Measurements from ENCODE around the gene IGSF3.
"Not testable (repeated sequence)": the region's sequence is repeated elsewhere in the genome, so short reads cannot be mapped to it uniquely, and the experiment has no call there.

The IGSF3 gene

DNA sequence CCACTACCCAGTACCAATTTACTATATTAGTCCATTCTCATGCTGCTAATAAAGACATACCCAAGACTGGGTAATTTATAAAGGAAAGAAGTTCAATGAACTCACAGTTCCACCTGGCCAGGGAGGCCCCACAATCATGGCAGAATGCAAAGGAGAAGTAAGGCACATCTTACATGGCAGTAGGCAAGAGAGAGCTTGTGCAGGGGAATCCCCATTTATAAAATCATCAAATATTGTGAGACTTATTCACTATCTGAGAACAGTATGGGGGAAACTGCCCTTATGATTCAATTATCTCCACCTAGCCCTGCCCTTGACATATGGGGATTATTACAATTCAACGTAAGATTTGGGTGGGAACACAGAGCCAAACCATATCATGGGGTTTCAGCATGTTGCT is 103.1 kb downstream of the IGSF3 start:
- in situ Hi-C loops (cut with MboI; ENCODE audit: low sequenced_read_pairs) = no loop called here

DNA sequence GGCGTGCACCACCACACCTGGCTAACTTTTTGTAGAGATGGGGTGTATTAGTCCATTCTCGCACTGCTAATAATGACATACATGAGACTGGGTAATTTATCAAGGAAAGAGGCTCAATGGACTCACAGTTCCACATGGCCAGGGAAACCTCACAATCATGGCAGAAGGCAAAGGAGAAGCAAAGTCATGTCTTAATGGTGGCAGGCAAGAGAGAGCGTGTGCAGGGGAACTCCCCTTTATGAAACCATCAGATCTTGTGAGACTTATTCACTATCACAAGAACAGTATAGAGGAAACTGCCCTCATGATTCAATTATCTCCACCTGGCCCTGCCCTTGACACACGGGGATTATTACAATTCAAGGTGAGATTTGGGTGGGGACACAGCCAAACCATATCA is 105.1 kb downstream of the IGSF3 start:
- in situ Hi-C loops (cut with MboI; ENCODE audit: low sequenced_read_pairs) = not testable (repeated sequence)

DNA sequence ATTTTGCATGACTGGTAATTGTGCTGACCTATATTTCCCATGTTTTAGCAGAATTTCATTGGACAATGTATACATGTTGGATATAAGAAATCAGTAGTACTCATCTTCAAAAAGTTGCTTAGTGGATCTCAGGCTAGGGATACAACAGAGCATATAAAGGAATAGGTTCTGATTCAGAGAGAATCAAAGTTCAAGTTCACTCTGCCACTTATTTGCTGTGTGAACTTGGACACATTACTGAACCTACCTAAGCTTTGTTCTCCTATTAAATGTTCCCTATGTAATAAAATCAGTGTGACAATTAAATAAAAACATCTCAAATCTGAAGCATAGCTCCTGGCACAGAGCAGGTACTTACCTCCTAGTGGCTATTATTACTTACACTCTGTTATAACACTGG is 106.0 kb downstream of the IGSF3 start:
- in situ Hi-C loops (cut with MboI; ENCODE audit: low sequenced_read_pairs) = no loop called here

DNA sequence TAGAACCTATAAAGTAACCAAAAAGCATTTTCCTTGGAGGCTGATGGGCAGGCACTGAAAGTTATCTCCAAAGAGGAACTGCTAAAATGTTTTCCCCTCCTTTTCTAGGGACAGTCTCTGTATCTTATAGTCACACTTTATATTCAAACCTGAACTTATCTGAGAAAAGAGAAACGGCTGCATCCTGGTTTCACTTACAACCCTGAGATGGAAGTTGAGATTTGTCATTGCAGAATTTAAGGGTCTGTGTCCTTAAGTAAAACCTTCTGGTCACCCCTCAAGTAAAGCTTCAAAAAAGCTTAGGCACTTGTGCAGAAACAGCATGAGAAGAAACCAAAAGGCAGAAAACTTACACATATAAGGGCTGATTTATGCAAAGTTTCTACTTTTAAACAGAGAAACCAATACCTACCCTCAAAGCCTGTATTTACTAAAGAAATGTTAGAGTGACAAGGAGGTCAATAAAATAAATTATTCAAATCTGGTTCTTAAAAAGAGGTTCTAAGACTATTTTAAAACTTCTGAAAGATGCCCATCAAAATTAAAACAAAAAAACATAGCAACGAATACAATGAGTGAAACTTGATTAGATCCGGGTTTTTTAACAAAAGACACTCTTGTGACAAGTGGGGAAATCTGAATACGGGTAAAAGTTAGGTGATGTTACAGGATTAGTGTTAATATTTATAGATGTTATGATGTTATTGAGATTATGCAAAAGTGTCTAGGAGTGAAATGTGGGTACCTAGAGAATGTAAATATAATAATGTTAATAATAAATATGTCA is 106.6 kb downstream of the IGSF3 start:
- in situ Hi-C loops (cut with MboI; ENCODE audit: low sequenced_read_pairs) = no loop called here

DNA sequence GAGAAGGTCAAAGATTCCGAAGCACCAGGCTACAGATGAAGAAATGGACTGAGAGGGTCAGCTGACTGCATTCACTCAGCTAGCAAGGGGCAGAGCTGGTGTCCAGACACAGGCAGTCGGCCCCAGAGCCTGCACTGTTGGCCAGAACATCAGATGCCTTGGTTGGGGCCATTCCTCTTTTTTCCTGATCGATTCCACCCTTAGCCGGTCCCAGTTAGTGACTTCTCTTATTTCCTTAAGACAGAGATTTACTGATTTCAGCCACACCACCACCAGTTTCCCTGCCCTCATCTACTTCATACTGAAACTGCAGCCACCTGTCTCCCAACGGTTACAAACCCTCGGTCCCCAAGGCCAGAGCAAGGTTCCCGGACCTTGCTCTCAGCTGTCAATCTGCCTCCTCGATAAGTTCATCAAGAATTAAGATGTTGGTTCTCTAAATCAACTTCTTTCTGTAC is 108.2 kb downstream of the IGSF3 start:
- in situ Hi-C loops (cut with MboI; ENCODE audit: low sequenced_read_pairs) = no loop called here

DNA sequence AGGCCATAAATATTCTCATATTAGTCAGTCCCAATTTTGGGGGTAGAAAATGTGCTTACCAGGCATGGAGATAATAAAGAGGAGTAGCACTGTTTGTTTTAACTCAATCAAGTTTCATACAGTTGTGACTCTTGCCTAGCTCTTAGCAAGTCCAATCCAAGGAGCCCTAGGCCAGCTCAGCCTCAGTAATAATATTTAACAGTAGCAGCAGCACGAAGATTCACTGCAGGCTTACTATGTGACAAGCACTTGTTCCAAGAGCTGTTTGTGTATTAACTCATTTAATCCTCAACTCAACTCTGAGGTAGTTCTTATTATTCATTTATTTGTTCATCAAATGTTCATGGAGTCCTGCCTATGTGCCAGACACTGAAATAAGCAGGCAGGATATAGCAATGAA is 109.0 kb downstream of the IGSF3 start:
- in situ Hi-C loops (cut with MboI; ENCODE audit: low sequenced_read_pairs) = no loop called here

DNA sequence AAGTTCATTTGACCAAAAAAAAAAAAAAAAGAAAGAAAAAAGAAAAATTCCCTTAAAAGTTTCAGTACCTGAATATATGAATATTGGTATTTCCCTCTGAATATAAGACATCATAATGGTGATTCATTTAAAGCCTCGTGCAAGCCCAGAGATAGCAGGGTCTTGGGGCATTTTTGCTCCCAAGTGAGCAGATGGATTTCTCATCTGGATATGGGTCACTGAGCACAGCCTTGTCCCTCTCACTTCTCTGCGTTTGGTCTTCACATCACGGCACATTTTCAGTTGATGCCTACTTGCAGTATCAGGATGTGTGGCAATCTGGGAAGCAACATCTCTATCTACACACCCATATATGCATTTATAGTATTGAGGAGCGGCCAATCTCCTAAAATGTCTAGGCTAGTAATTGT is 109.4 kb downstream of the IGSF3 start:
- in situ Hi-C loops (cut with MboI; ENCODE audit: low sequenced_read_pairs) = no loop called here

DNA sequence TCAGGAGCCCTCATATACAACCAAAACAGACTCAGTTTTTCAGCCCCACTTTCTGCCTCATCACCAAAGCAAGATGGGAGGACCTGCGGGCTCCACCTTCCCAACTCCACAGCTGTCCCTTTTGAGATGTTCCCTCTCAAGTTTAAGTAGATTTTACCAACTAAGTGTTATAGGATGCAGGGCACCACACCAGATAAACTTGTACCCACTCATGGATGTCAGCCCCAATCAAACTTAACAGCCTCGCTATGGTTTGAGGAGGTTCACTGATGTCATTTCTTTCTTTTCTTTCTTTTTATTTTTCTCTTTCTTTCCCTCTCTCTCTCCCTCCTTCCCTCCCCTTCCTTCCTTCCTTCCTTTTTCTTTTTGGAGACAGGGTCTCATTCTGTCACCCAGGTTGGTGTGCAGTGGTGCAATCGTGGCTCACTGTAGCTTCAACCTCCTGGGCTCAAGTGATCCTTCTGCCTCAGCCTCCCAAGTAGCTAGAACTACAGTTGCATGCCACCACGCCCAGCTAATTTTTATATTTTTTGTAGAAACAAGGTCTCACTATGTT is 110.1 kb downstream of the IGSF3 start:
- in situ Hi-C loops (cut with MboI; ENCODE audit: low sequenced_read_pairs) = no loop called here

DNA sequence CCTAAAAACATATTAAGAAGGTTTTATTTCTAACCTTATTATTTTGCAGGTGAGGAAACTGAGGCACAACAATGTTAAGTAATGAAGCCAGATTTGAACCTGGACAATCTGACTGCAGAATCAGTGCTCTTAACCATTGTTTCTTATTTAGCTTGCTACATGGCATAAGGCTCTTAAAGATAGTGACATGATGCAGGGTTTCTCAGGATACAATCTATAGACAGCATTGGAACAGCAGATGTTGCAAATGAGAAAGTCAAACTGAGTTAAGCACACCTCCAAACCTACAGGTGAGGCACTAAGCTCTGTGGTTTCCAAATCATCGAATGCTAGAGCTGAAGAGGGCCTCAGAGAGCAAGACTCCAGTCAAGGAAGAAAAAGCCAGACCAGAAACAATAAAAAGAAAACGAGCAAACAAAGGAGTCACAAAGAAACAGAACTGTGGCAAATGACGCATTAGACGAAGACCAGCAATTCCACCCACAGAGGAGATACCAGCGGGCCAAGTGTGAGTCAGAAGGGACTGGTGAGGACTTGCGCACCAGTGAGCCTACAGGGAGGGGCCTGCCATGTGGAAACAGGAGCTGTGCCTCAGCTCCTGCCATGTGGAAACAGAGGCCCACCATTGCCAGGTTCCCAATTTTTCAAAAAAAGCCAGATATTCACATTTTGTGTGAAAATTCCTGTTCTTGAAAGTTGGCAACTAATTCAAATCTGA is 111.1 kb downstream of the IGSF3 start:
- in situ Hi-C loops (cut with MboI; ENCODE audit: low sequenced_read_pairs) = no loop called here

DNA sequence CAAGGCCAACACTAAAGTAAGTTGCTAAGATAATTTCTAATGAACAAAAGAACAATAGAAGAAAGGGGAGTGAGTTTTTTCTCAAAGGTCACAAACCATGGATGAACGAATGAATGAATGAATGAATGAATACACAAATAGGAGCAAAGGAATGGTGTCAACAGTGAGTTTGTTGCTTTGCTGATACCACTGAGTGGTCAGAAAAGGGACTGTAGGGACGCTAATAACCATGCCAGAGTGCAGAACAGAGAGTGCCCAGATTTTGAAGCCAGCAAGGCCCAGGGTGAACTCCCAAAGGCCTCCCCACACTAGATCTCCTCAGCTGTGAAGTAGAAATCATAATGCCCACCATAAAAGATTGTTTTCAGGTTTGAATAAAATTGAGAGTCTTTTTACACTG is 112.6 kb downstream of the IGSF3 start:
- in situ Hi-C loops (cut with MboI; ENCODE audit: low sequenced_read_pairs) = no loop called here

DNA sequence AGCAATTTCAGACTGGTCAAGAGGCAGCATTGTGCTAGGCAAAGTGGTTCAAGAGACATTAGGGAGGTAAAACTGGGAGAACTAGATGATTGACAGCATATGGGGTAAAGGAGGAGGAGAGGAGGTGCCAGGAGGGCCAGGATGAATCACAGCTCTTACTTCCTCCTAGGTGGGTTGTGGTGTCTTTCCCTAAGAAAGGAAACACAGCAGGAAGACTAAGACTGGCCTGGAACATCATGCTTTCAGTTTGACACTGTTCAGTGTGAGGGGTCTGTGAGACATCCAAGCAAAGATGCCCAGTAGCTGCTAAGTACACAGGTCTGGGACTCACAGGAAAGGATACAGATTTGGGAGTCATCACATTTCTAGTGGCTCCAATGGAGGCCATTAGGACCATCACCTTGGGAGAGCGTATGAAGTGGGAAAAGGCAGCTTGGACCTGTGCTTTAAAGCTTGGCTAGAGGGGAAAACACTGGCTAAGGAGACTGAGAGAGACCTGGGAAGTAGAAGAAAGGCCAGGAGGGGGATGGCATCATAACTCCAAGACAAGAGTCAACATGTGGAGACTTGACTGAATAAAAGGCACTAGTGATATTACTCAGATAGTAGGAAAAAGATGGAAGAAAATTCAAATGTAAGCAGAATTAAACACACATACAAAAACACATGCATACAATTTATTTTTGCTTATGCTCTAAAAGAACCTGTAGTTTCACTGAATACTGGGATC is 114.0 kb downstream of the IGSF3 start:
- in situ Hi-C loops (cut with MboI; ENCODE audit: low sequenced_read_pairs) = no loop called here

DNA sequence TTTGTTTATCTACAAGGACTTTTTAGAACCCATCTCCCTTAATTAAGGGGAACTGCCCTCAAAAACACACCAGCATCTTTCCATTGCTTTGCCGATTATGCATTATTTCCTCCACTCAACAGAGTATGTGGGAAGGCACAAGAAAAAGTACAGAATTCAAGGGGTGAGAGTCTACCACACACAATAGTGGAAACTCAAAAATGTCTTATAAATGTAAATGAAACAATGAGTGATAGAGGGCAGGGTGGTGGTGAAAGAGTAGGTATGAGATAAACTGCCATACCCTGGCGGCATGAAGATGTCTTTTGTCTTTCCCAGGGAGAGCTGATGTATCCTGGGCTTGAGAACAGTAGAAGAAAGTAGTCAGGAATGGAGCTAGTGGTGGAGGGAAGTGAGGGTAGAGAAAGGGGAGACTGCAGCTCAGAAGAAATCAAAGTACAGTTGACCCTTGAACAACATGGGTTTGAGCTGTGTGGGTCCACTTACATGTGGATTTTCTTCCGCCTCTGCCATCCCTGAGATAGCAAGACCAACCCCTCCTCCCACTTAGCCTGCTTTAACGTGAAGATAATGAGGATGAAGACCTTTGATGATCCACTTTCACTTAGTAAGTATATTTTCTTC is 121.1 kb downstream of the IGSF3 start:
- in situ Hi-C loops (cut with MboI; ENCODE audit: low sequenced_read_pairs) = no loop called here

DNA sequence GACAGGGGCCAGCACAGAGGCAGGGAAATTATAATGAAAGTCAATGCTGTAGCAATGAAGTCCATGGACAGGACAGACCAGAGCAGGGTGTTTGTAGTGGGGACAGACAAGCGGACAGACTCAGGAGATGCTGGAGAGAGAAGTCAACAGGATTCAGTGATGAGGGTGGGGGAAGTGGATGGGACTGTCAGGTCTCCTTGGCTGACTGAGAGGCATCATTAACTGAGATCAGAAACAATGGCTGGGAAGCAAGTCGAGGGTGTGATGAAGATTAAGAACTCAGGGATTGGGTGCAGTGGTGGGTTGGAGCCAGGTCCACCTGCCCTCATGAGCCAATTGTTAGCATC is 122.2 kb downstream of the IGSF3 start:
- in situ Hi-C loops (cut with MboI; ENCODE audit: low sequenced_read_pairs) = no loop called here

DNA sequence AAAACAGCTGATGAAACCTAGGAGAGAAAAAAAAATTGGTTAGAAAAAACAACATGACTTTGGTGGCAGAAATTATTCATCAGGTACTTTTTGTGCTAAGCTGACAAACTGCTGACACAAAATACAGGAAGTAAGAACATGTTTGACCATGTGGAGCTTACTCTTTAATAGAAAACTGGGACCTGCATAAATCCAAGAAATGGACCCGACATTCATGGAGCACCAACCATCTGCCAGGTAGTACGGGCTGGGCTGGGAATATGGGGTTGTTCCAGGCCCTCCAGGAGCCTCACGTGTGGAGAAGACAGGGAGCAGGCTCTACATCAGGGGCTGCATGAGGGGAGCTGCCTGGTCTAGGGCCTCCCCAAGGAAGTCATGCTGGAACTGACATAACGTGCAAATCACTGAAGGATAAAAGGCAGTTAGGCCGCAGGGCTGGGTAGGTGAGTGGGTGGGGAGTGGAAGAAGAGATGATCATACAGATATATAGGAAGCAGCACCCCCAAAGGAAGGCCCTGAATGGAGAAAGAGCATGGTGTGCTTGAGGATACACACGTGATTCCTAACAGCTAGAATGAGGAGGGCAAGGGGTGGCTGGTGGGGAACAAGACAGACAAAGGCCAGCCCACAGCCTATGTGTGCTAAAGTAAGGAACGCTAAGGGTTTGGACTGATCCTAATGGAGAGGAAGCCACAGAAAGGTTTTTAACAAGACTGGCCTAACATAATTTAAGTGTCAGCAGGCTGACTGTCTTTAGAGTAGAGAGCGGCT is 122.8 kb downstream of the IGSF3 start:
- in situ Hi-C loops (cut with MboI; ENCODE audit: low sequenced_read_pairs) = no loop called here

DNA sequence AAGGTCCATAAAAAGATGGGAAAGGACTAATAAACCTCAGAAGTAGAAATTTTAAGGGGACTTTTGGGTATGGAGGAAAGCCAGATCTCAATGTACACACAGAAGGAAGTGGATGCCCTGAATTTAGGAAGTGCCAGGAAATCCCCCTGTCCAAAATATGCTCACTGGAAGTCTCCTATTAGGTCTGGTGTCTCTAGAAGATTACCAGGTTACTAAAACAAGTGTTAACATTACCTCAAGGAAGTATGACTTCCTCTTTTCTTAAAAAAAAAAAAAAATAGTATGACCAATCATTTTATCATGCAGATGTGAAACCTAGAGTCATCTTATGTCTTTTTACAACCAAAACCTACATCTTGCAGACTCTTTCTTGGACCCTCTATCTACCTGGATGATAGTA is 127.4 kb downstream of the IGSF3 start:
- in situ Hi-C loops (cut with MboI; ENCODE audit: low sequenced_read_pairs) = no loop called here

DNA sequence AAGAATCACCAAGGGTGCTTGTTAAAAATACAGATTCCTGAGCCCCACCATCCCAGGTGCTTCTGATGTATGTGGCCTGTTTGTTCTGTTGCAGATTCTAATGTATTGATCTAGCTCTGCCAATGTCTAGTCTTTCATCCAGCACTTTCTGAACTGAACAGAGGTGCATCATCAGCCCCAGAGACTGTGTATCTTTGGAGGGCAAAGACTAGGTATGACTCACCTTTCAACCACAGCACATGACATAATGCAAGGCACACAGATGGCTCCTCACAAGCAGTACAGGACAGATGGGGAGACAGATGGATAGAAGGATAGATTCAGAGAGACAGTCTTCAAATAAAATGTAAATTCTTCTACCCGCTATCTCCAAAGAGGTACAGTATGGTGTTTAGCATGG is 129.0 kb downstream of the IGSF3 start:
- in situ Hi-C loops (cut with MboI; ENCODE audit: low sequenced_read_pairs) = no loop called here

DNA sequence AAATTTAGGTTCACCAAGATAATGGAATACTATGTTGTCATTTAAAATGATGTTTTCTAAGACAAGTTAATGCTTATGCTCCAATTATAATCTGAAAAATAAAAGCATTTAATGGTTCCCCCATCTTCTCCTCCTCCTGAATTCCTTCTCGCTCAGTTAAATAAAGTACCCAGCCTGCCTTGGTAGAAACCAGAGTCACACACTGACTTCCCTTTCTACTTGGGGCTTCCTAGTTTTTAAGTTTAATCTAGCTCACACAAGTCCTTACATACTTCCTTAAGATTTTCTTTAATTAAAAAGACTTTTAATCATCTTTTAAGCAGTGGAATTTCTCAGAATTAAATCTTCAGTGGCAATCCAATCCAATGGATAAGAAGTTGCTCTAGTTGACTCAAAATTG is 129.6 kb downstream of the IGSF3 start:
- in situ Hi-C loops (cut with MboI; ENCODE audit: low sequenced_read_pairs) = no loop called here

DNA sequence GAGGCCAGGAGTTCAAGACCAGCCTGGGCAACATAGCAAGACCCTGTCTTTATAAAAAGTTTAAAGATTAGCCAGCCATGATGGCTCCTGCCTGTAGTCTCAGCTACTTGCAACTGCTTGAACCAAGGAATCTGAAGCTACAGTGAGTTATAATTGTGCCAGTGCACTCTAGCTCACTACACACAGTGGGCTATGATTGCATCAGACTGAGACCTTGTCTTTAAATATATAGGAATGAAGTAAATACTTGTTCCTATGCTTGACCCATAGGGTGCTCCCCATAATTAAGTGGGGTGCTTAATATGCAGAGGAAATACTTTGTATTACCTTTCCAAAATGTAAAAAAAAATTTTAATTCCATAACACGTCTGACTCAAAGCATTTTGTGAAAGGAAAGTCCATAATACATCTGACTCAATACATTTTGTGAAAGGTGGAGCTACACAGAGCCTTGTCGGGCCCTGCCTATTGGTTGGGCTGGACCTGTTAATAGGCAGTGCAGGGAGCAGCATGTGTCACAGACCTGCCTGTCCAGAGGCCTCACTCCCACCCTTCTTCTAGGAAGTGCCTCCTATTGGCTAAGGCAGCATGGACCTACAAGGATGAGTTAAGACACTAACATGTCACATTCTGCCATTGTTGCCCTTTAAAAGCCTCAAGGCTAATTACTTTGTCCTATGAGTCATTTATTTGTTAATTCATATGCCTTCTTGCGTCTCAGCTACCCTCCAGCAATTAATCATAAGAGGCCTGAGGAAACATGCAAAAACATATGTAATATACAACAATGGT is 130.3 kb downstream of the IGSF3 start:
- in situ Hi-C loops (cut with MboI; ENCODE audit: low sequenced_read_pairs) = no loop called here

DNA sequence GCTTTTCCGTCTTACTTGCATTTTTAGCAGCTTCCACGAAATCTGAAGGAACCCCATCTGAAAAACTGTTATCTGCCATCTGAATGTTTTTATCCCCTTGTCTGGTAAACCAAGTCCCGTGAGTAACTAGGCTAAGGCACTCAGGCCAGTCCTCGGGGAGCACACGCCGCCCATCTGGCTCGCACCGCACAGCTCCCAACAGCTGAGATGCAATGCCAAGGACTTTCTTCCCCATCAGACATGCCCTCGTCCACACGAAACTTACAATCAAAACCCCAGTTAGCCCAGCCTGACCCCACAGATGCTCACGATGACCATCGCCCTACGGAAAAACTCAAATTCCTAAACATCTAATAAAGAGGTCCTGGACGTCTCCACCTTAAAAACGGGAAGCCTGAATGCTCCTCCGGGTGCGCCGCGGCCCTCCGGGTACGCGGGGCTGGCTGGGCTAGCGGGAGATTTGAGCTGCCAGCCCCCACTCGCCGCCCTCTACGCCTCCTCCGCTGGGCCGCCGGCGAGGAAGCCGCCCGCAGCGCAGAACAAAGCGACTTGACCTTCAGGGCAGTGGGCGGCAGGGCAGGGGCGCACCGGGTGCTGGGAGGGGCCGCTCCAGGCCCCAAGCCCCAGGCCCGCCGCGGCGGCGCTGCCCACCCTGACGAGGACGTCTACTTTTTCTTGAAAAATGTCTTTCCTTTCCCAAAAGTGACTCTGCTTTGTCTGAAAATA is 133.4 kb downstream of the IGSF3 start:
- in situ Hi-C loops (cut with MboI; ENCODE audit: low sequenced_read_pairs) = no loop called here
